SK-N-SH (cell line): ENCODE data around the gene NR2F6. TPM values are rescaled to one million over a fixed set of nuclear protein-coding genes. Genes with fewer than 3 reads are reported as not detected.

ENCODE experiments used
- CTCF ChIA-PET: fragments of 300-600, 350-600 bp; formaldehyde crosslinking; extraction: SDS; loops from one replicate; lab custom pipeline; 2021; lab: Yijun Ruan, JAX
- POLR2A ChIA-PET: fragments of 350-600 bp; sonication (Branson Sonifier 250); formaldehyde crosslinking; extraction: SDS; loops from one replicate; lab custom pipeline; 2020; ENCODE audit warnings: antibody characterized with exemption, inconsistent platforms; lab: Yijun Ruan, JAX
- DNase-seq: peaks from one replicate; pipeline ENCODE4 v3.0.0; 2012
- H2AFZ ChIP-seq: fragments of 200-600 bp; sonication (generic); 2 replicates; pipeline ENCODE4 v1.8.1; 2016; ENCODE audit warnings: antibody characterized with exemption, mild to moderate bottlenecking, low read depth
- H3F3A ChIP-seq: fragments of 200-600 bp; sonication (generic); replicated peaks from 2 replicates; pipeline ENCODE3; 2016; ENCODE audit warnings: antibody characterized with exemption, mild to moderate bottlenecking; ENCODE audit not compliant: insufficient read depth
- H3K27ac ChIP-seq, 2 experiments: fragments of 200-500 bp in 1 of 2; fragments of 200-600 bp in 1 of 2; sonication (Bioruptor generic) in 1 of 2; sonication (generic), shearing (Covaris generic) in 1 of 2; 2 replicates each; pipeline versions ENCODE4 v1.5.1 to v1.6.1; 2014 to 2016; ENCODE audit warnings: low read depth in 2 of 2, inconsistent platforms in 1 of 2, low read length in 1 of 2, mild to moderate bottlenecking in 1 of 2, mixed read lengths in 1 of 2
- H3K27me3 ChIP-seq: fragments of 200-600 bp; sonication (generic), shearing (Covaris generic); 2 replicates; pipeline ENCODE4 v1.6.1; 2016; ENCODE audit warnings: mixed run types; ENCODE audit not compliant: insufficient read depth
- H3K36me3 ChIP-seq, 2 experiments: fragments of 200-500 bp in 1 of 2; fragments of 200-600 bp in 1 of 2; sonication (Bioruptor generic) in 1 of 2; sonication (generic) in 1 of 2; replicated peaks in 1 of 2; 2 replicates each; pipeline versions ENCODE3 to v1.5.1; 2014 to 2016; ENCODE audit warnings: low read length in 1 of 2, mild to moderate bottlenecking in 1 of 2; ENCODE audit not compliant: insufficient read depth in 2 of 2, control insufficient read depth in 1 of 2
- H3K4me1 ChIP-seq, 2 experiments: fragments of 200-500 bp in 1 of 2; fragments of 200-600 bp in 1 of 2; sonication (Bioruptor generic) in 1 of 2; sonication (generic), shearing (Covaris generic) in 1 of 2; 2 replicates each; pipeline versions ENCODE4 v1.5.1 to v1.6.1; 2014 to 2016; ENCODE audit warnings: low read depth in 1 of 2, low read length in 1 of 2, mixed run types in 1 of 2; ENCODE audit not compliant: insufficient read depth in 2 of 2, control insufficient read depth in 1 of 2
- H3K4me2 ChIP-seq: fragments of 200-600 bp; sonication (generic), shearing (Covaris generic); 2 replicates; pipeline ENCODE4 v1.6.1; 2017; ENCODE audit warnings: mixed run types
- H3K4me3 ChIP-seq, 2 experiments: fragments of 200-500 bp in 1 of 2; fragments of 200-600 bp in 1 of 2; sonication (Bioruptor generic) in 1 of 2; sonication (generic), shearing (Covaris generic) in 1 of 2; 2 replicates each; pipeline versions ENCODE4 v1.5.1 to v1.8.1; 2014 to 2016; ENCODE audit warnings: low read depth in 2 of 2, inconsistent platforms in 1 of 2, low read length in 1 of 2, mild to moderate bottlenecking in 1 of 2, mixed read lengths in 1 of 2, moderate library complexity in 1 of 2
- H3K79me2 ChIP-seq: fragments of 200-600 bp; sonication (generic); 2 replicates; pipeline ENCODE4 v1.8.1; 2017; ENCODE audit warnings: mild to moderate bottlenecking; ENCODE audit not compliant: insufficient read depth
- H3K9ac ChIP-seq: fragments of 200-600 bp; sonication (generic); 2 replicates; pipeline ENCODE4 v1.6.1; 2017; ENCODE audit warnings: mixed run types
- H3K9me2 ChIP-seq: fragments of 200-600 bp; sonication (generic); 2 replicates; pipeline ENCODE4 v1.6.1; 2017; ENCODE audit warnings: mixed run types
- H3K9me3 ChIP-seq: fragments of 200-600 bp; sonication (generic); 2 replicates; pipeline ENCODE4 v1.6.1; 2017; ENCODE audit warnings: mixed run types, mild to moderate bottlenecking, moderate library complexity
- H4K20me1 ChIP-seq: fragments of 200-600 bp; sonication (generic); 2 replicates; pipeline ENCODE4 v1.6.1; 2017; ENCODE audit warnings: mild to moderate bottlenecking, mixed run types; ENCODE audit not compliant: insufficient read depth
- FOSL2 ChIP-seq: IDR thresholded peaks from 2 replicates; pipeline ENCODE4 v1.4.0; 2012; ENCODE audit warnings: low read depth, mild to moderate bottlenecking, moderate library complexity, borderline replicate concordance
- FOXJ3 ChIP-seq: sonication (generic); formaldehyde crosslinking; IDR thresholded peaks from 2 replicates; pipeline ENCODE4 v1.5.1; 2020; ENCODE audit warnings: mild to moderate bottlenecking, missing genetic modification reagents
- MAX ChIP-seq: IDR thresholded peaks from 2 replicates; pipeline ENCODE4 v1.4.0; 2012; ENCODE audit warnings: low read depth
- MEF2A ChIP-seq: IDR thresholded peaks from 2 replicates; pipeline ENCODE4 v1.4.0; 2012; ENCODE audit warnings: low read depth, borderline replicate concordance
- NFIC ChIP-seq: IDR thresholded peaks from 2 replicates; pipeline ENCODE4 v1.4.0; 2012; ENCODE audit warnings: borderline replicate concordance
- PBX3 ChIP-seq: IDR thresholded peaks from 2 replicates; pipeline ENCODE4; 2012
- POLR2AphosphoS5 ChIP-seq: IDR thresholded peaks from 2 replicates; pipeline ENCODE4 v1.6.1; 2012; ENCODE audit warnings: low read depth, low read length
- RCOR1 ChIP-seq: fragments of 150-350 bp; IDR thresholded peaks from 2 replicates; pipeline ENCODE4 v1.6.1; 2017; ENCODE audit warnings: antibody characterized with exemption, low read length
- REST ChIP-seq: IDR thresholded peaks from 2 replicates; pipeline ENCODE4 v1.6.1; 2012; ENCODE audit warnings: mild to moderate bottlenecking, low read depth, low read length, moderate library complexity
- SIN3A ChIP-seq: IDR thresholded peaks from 2 replicates; pipeline ENCODE4 v1.6.1; 2012; ENCODE audit warnings: low read depth, mild to moderate bottlenecking, low read length, moderate library complexity, borderline replicate concordance
- SMC3 ChIP-seq: IDR thresholded peaks from 2 replicates; pipeline ENCODE4 v1.6.1; 2012; ENCODE audit warnings: low read depth, low read length, improper control_type of control experiment
- TAF1 ChIP-seq: IDR thresholded peaks from 2 replicates; pipeline ENCODE4 v1.6.1; 2012; ENCODE audit warnings: low read depth, mild to moderate bottlenecking, low read length, moderate library complexity, borderline replicate concordance
- USF1 ChIP-seq: IDR thresholded peaks from 2 replicates; pipeline ENCODE4 v1.4.0; 2012; ENCODE audit warnings: low read depth, borderline replicate concordance
- USF2 ChIP-seq: fragments of 150-350 bp; IDR thresholded peaks from 2 replicates; pipeline ENCODE4 v1.6.1; 2017; ENCODE audit warnings: antibody characterized with exemption, low read length, low read depth, borderline replicate concordance
- YY1 ChIP-seq: IDR thresholded peaks from 2 replicates; pipeline ENCODE4 v1.4.0; 2012; ENCODE audit warnings: low read depth, mild to moderate bottlenecking
- ZBTB33 ChIP-seq: IDR thresholded peaks from 2 replicates; pipeline ENCODE4 v1.4.0; 2012; ENCODE audit warnings: low read depth, borderline replicate concordance
- WGBS: methylation state at CpG from one replicate; pipeline ENCODE4 v1.1.6; 2017; ENCODE audit warnings: low lambda C conversion rate; 5-methylcytosine and 5-hydroxymethylcytosine counted together
- polyA plus RNA-seq, 3 experiments: library from polyadenylated mRNA; depleted of rRNA; stranded (reverse); fragments of >200 nt; gene quantifications; 2 replicates each; pipeline ENCODE4 v1.2.3, GENCODE V29; 2012

Gene NR2F6
- polyA plus RNA-seq, 1 of the 3 experiments (the other 2 are of a cell fraction) = 37.3 TPM

- no peak overlapping the region for H2AFZ ChIP-seq
- POLR2A ChIA-PET = no interaction called here
These were observed 18.3 kb upstream of the NR2F6 start for GRCh38 chr19:17263712-17264640.

GRCh38 chr19:17262557-17262956 lies 16.8 kb upstream of the NR2F6 start:
- DNase-seq = no peak
- H3K9ac ChIP-seq = no peak overlapping the region
- H3K36me3 ChIP-seq = no peaks in the 10 kb centered on the region
- no peaks in the 10 kb centered on the region for H3K4me1 ChIP-seq
- POLR2A ChIA-PET = interaction anchor here (0.6 kb wide), 1 partner anchor 17 kb away, joined by 5 read pairs; the partner anchor contains the start of gene NR2F6
- no peak overlapping the region for H3K4me3 ChIP-seq
- no peak overlapping the region for H2AFZ ChIP-seq
- H4K20me1 ChIP-seq = no peaks in the 10 kb centered on the region
- peaks cover 9% of the 10 kb centered on the region; the same call in 1 of the 2 replicates for H3K9me3 ChIP-seq
- no peak overlapping the region for H3K4me2 ChIP-seq
- H3K79me2 ChIP-seq = peaks cover 2% of the 10 kb centered on the region; the same call in 1 of the 2 replicates
- WGBS = 96% methylated on average over 3 of the region's 16 CpGs
- CTCF ChIA-PET = interaction anchor here (1.3 to 1.5 kb wide), 2 partner anchors 20 to 42 kb away, joined by 3 read pairs; no protein-coding TSS in a partner anchor
- H3F3A ChIP-seq = peaks cover 4% of the 10 kb centered on the region
- H3K27me3 ChIP-seq = no peaks in the 10 kb centered on the region
- H3K9me2 ChIP-seq = no peaks in the 10 kb centered on the region
- H3K27ac ChIP-seq = no peak overlapping the region
- TF ChIP-seq USF2 = no peak
- TF ChIP-seq NFIC = no peak
- TF ChIP-seq FOXJ3 (CRISPR knock-in tag) = no peak
- TF ChIP-seq ZBTB33 = no peak
- no peak for TF ChIP-seq REST
- no peak for TF ChIP-seq RCOR1
- no peak for TF ChIP-seq SIN3A
- no peak for TF ChIP-seq TAF1
- no peak for TF ChIP-seq POLR2AphosphoS5
- no peak for TF ChIP-seq SMC3
- no peak for TF ChIP-seq PBX3
- TF ChIP-seq MAX = no peak
- TF ChIP-seq MEF2A = no peak
- TF ChIP-seq USF1 = no peak

More at GRCh38 chr19:17263712-17264640, 18.3 kb upstream of the NR2F6 start:
- H3K4me2 ChIP-seq = no peak overlapping the region
- no peaks in the 10 kb centered on the region for H4K20me1 ChIP-seq
- H3K4me1 ChIP-seq = peaks cover 0 to 6% of the 10 kb centered on the region in 2 experiments; a peak in 1 of 4 replicates
- H3F3A ChIP-seq = peaks cover 11% of the 10 kb centered on the region
- H3K4me3 ChIP-seq = no peak overlapping the region
- no peaks in the 10 kb centered on the region for H3K9me2 ChIP-seq
- peaks cover 16% of the 10 kb centered on the region; the same call in 1 of the 2 replicates for H3K79me2 ChIP-seq
- no peak overlapping the region for H3K9ac ChIP-seq
- no peaks in the 10 kb centered on the region for H3K27me3 ChIP-seq
- no peak for DNase-seq
- H3K27ac ChIP-seq = no peak overlapping the region
- 0 out of 2 replicates have a peak, but pooled peaks cover 9% of the 10 kb centered on the region for H3K9me3 ChIP-seq
- TF ChIP-seq YY1 (no peak), FOSL2 (no peak), SIN3A (no peak), SMC3 (no peak)
- 90% methylated on average over 11 of the region's 23 CpGs for WGBS
- CTCF ChIA-PET = interaction anchor here (0.7 to 1.5 kb wide), 5 partner anchors 19 to 197 kb away, joined by 3 to 4 read pairs (median 3); partner anchors contain the start of gene MRPL34
- peaks cover 0 to 2% of the 10 kb centered on the region in 2 experiments for H3K36me3 ChIP-seq
